Left colon (tissue), 2 donors: Measurements from ENCODE around the gene SIX6. TPM values are rescaled to one million over a fixed set of nuclear protein-coding genes. Genes with fewer than 3 reads are reported as not detected.

ENCODE experiments used
- ATAC-seq: fragments of 200-7000 bp; cut with Tn5 transposase; one replicate; pipeline ENCODE4 v1.9.1; 2020; ENCODE audit warnings: mild to moderate bottlenecking, moderate library complexity
- DNase-seq, 2 donors: peaks; one replicate each; pipeline ENCODE4 v3.0.0-alpha.2; 2020
- intact Hi-C, 2 donors: fragments of 100-400 bp; cut with DNase I in 1 of 2; cut with micrococcal nuclease in 1 of 2; formaldehyde crosslinking; loops; one replicate each; pipeline versions ENCODE4 v1.11.2 to v1.14.0; 2022; cut with DNase I, micrococcal nuclease
- total RNA-seq, 2 donors: library from RNA; stranded (reverse); fragmentation: NEBNext Ultra II Directional; extraction: Animal tissue kit (Norgen Biotek cat#: 25700); gene quantifications; one replicate each; pipeline ENCODE4 v1.2.1, GENCODE V29; 2021
- donor health status: DM: no; HTN: no; CAD: no.
- donor health status: DM: yes; HTN: yes; CAD: no.

The SIX6 gene
- total RNA-seq, 2 donors from 2014 or later: not detected

DNA sequence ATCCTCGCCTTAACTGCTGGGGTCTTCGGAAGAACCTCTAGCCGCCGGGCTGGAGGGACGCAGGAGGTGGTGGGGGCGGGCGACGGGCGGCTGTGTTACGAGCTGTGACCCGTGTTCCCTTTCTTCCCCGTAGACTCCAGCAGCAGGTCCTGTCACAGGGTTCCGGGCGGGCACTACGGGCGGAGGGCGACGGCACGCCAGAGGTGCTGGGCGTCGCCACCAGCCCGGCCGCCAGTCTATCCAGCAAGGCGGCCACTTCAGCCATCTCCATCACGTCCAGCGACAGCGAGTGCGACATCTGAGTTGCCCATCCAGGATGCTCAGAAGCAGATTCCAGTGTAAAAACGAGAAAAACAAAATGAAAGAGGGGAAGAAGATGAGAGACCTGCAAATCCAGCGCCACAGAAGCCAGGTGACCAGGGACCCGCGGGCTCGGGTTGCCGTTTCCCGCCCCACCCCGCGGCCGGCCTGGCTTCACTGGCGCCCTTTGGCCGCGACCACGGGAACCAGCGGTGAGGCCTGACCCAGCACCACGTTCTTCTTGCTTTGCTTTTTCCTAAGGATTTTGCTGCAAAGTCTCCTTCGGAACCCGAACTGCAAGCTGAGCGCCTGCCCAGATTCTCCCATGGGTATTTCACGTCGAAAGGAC is 2.1 kb downstream of the SIX6 start:
- intact Hi-C loops: no loop called here
- ATAC-seq: no peak
- no peak for DNase-seq

DNA sequence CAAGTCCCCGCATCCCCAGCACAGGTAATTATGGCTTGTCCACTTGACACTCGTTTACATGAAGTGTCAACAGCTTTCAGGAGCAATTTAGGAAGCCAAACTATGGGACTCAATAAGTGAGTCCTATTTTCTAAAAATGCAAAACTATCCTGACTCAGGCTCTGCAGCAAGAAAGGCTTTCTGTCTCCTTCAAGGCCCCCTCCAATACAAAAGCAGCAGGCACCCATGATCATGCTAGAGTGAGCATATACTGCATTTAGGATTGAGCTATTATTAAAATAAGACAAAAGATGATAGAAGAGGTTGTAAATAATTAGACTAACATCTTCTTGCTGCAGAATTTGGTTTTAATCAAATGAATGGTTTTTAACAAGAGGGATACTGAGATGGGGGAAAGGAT is 3.2 kb downstream of the SIX6 start:
- intact Hi-C loops: no loop called here
- DNase-seq (no peak), ATAC-seq (no peak)

DNA sequence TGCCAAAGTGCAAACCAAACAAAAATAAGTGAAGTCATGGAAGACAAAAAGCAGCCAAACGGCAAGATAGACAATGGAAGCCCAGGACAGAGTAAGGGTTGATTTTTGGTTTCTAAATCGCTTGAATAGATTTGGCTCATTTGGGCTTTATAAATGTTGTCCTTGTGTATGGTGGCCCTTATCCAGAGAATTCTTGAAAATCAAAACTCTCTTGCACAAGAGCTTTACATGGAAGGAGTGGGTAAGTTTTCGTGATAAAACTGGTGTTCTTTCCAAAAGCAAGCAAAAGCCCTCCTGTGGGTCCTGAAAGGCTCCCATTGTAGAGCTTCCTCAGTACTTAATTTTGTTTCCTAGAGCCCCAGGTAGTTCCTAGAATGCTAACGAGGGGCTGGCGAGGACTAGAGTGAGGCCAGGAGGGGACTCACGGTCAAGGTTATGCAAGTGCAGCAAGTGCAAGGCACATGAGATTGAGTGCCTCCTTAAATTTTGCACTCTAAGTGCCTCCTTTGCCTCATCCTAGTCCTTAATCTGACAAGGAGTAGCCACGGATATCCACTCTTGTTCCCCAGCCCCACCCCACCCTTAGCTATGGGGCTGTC is 4.1 kb downstream of the SIX6 start:
- intact Hi-C loops: no loop called here
- DNase-seq: no peak
- no peak for ATAC-seq

DNA sequence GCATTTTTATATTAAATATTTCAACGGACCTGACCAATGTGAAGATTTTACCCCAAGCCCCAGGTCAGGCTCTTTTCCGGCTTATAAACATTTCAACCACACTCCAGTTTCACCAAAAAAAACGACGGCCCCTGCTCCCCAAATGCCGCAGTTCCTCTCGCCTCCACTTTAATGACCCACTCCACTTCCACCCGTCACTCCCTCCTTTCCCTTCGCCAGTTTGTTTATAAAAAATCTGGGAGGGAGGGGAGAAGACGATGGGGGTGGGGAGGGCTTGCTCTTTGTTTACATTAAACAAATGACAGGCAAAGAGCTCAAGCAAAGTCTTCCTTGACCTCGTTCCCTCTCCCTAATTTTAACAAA is 5.4 kb downstream of the SIX6 start:
- DNase-seq (no peak), ATAC-seq (no peak)
- intact Hi-C loops: no loop called here

DNA sequence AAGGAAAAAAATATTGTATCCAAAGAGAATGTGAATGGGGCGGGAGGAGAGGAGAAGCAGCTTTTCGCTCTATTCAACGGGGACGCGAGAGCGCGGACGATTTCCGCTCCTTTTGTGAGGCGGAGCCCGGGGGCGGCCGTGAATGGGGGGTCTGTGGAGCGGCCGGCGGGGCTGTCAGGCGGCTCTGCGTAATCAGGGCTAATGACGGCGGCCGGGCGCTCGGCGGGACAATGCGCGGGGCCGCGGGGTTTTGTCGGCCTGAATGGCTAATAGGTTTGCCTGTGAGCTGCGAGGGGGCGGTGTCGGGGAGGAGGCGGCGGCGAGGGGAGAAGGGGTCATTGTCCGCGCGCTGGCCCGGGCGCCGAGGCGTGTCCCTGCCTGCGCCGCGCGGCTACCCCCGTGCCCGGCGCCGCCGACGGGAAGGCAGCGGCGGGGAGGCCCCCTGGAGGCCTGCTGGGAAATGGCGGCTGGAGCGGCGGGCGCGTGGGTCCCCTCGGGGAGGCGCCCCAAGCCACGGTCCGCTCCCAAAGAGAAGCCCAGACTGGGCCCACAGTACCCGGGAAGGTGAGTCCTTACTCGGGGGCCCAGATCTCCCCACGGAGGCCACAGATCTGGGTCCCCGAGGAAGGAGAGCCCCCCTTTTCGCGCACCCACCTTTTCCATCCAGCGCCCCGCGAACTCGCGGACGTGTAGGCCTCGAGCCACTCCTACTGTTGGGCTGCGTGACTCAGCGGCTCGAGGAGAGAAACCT is 6.0 kb downstream of the SIX6 start:
- intact Hi-C loops: no loop called here
- no peak for DNase-seq
- ATAC-seq: peak; percentile 52

DNA sequence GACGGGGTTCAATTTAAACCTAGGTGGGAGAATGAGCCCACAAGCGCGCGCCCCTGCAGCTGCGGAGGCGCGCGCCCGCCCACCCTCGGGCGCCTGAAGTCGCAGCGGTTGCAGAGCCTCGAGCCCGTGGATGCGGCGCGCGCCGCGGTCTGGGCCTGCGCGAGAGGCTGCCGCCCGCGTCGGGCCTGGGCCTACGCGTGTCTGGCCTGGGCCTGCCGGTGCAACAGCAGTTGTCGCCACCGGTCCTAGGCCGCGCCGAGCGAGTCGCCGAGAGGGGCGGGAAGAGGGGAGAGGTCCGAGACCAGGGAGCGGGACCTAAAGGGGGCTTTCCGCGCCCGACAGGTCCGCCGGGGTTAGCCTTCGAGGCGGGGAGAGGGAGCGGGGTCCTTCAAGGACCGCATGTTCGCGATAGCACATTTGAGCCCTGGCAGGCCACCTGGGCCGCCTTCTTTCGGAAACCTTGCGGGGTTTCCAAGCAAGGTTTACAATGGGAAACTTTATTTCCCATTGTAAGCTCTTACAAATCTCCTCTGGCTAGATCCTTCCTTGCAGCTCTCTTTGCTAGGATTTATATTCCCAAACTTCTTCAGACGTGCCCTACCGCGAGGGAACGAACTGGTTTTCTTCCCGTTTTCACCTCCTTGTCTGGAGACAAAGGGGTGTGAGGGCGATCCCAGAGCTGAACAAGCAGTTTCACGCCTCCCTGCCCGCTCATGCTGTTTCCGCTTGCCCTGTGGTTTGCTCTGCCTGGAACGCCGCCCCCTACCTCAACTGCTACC is 6.8 kb downstream of the SIX6 start:
- no peak for DNase-seq

DNA sequence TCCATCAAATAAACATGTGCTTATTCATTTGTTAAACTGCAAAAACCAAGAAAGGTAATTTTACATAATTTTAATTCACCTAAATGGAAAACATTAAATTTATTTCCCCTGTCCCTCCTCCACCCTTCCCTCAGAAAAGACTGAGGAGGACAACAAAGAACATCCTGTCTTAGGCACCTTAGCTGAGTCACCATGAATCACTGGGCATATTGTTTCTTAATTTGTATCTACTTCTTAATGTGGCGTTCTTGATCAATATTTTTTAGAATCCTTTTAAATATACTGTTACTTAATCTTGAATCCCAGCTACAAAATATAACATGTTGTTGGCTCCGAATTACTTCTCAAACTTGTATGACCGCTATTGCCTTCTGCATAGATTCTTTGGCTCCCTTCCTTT is 23.5 kb downstream of the SIX6 start:
- DNase-seq (no peak), ATAC-seq (no peak)
- intact Hi-C loops: no loop called here

More for the DNA sequence above, 6.8 kb downstream of the SIX6 start:
- intact Hi-C loops: no loop called here
- ATAC-seq: no peak

DNA sequence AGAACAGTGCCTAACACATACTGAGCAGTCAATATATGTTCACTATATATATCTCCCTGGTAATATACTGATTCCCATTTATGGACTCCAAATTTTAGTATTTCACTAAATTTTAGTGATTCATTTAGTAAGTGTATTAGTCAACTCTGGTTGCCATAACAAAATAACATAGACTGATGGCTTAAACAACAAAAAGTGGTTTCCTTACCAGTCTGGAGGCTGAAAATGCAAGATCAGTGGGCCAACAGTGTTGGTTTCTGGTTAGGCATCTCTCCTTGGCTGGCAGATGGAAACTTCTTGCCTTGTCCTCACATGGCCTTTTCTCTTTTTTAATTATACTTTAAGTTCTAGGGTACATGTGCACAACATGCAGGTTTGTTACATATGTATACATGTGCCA is 28.7 kb downstream of the SIX6 start:
- intact Hi-C loops: no loop called here
- DNase-seq (no peak), ATAC-seq (no peak)

DNA sequence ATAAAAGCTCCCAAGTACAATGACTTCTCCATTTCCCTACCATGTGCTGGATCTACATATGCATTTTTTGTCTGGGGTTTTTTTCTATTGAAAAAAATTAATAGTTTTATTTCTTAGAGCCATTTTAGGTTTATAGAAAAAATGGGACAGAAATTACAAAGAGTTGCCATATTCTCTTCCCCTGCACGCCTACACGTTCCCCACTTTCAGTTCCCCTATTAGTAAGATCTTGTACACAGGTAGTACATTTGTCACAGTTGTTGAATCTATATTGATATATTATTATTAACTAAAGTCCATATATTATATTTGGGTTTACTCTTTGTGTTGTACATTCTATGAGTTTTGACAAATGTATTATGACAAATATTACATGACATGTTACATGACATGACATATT is 35.7 kb downstream of the SIX6 start:
- no peak for ATAC-seq
- no peak for DNase-seq
- intact Hi-C loops: no loop called here

DNA sequence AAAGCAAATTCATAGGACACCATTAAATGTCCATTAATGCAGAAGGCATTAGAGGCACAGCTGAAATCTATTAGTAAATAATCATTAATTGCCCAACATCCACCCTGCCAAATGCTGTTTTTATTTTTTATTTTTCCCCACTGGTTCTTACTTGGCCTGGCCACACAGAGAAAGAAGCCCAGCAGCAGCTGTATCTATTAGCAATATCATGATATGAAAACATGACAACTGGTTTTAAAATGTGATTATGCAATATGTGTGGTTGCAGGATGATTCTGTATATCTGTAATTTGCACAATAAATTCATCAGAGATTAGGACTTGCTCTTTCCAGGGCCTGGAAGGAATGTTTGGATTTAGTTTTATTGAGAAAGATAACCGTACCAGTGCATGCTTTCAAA is 44.9 kb downstream of the SIX6 start:
- intact Hi-C loops: no loop called here
- DNase-seq (no peak), ATAC-seq (no peak)

DNA sequence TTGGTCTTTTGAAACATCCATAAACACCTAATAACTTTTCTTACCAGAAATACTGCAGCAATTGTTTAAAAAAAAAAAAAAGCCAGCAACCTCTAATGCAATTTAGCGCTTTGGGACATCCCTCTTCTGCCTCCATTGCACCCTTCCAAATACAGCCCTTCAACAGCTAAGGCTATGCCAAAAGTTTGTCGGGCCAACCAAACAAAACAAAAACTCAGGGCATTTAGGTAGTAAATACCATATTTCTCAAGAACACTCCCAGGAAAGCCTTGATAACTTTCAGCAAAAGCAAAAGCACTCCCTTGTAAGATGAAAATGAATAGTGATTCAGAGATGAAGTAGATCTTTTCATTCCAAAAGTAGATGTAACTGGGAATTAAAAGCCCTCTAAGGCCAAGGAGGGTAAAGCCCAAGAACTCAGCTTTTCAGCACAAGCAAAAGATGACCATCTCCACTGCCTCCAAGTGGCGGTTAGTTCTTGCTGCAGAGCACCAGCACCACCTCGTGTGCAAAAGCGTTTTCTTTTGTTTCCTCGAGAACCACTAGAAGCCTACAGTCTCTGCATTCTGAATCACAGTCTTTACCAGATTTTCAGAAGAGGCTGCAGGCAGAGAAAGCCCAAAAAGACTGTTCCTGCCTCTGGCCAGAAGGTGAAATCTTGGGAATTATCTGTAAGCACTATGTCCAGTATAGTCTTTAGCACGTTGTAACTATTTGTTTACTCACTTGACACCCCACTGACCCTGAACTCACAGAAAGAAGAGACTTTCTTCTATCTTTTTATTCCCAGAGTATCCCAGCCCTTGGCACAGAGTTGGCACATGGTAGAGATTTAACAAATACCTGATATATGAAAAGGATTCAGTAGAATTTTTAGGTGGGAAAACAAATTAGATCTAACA is 53.1 kb downstream of the SIX6 start:
- DNase-seq: peak in 1 of 2 donors; percentile 25
- intact Hi-C loops: loop anchor here in 1 of 2 donors (10.0 kb wide), 1 partner anchor 207 kb away; no protein-coding TSS in a partner anchor
- ATAC-seq: peak; percentile 60

Other genes starting within 250 kb of the SIX6 start
- not detected for gene C14orf39, start 23.1 kb upstream of the SIX6 start, total RNA-seq
- gene SIX1, start 140.3 kb downstream of the SIX6 start, total RNA-seq: not detected
- under 1 TPM; 0.09 to 0.11 TPM for gene SIX4, start 215.2 kb downstream of the SIX6 start, total RNA-seq
- 10 to 100 TPM; 11.1 to 12.0 TPM for gene MNAT1, start 225.6 kb downstream of the SIX6 start, total RNA-seq